GM18507 (cell line): ENCODE data around the gene DAGLA.

Experiments
- DNase-seq: peaks from one replicate; pipeline ENCODE4 v3.0.0; 2011; ENCODE audit warnings: low read depth; ENCODE audit not compliant: insufficient read length; ENCODE audit errors: extremely low spot score
- FAIRE-seq: peaks from 2 replicates; lab custom pipeline; 2011; peaks lifted over from hg19 to GRCh38; lab: Jason Lieb, UNC

DAGLA gene

GRCh38 chr11:61706452-61707400, 26.5 kb downstream of the DAGLA start:
- FAIRE-seq (no peak), DNase-seq (no peak)

- FAIRE-seq (no peak), DNase-seq (no peak)
These were observed 27.4 kb downstream of the DAGLA start for GRCh38 chr11:61707574-61707973.

- DNase-seq (no peak), FAIRE-seq (no peak)
These were observed 28.9 kb downstream of the DAGLA start for GRCh38 chr11:61709110-61709509.

GRCh38 chr11:61709572-61709971, 29.4 kb downstream of the DAGLA start:
- no peak for FAIRE-seq

GRCh38 chr11:61710019-61710418, 29.8 kb downstream of the DAGLA start:
- FAIRE-seq (no peak), DNase-seq (no peak)

More at GRCh38 chr11:61709572-61709971, 29.4 kb downstream of the DAGLA start:
- no peak for DNase-seq

- DNase-seq, result no peak
- no peak for FAIRE-seq
These were observed 30.8 kb downstream of the DAGLA start for GRCh38 chr11:61711037-61711436.

- no peak for DNase-seq
- no peak for FAIRE-seq
These were observed 31.3 kb downstream of the DAGLA start for GRCh38 chr11:61711498-61711897.

GRCh38 chr11:61712314-61712713, 32.1 kb downstream of the DAGLA start:
- DNase-seq, result no peak
- FAIRE-seq, result no peak

GRCh38 chr11:61712846-61713245, 32.7 kb downstream of the DAGLA start:
- no peak for FAIRE-seq
- DNase-seq, result no peak

- DNase-seq, result no peak
- no peak for FAIRE-seq
These were observed 33.3 kb downstream of the DAGLA start for GRCh38 chr11:61713464-61713863.

- no peak for FAIRE-seq
- DNase-seq, result no peak
These were observed 33.7 kb downstream of the DAGLA start for GRCh38 chr11:61713906-61714305.

- DNase-seq (no peak), FAIRE-seq (no peak)
These were observed 34.1 kb downstream of the DAGLA start for GRCh38 chr11:61714316-61714715.

- FAIRE-seq, result no peak
- DNase-seq, result no peak
These were observed 34.7 kb downstream of the DAGLA start for GRCh38 chr11:61714916-61715315.

GRCh38 chr11:61715867-61716266, 35.7 kb downstream of the DAGLA start:
- no peak for FAIRE-seq
- DNase-seq, result no peak

- DNase-seq (no peak), FAIRE-seq (no peak)
These were observed 36.5 kb downstream of the DAGLA start for GRCh38 chr11:61716478-61717285.

- DNase-seq, result no peak
- FAIRE-seq, result no peak
These were observed 37.3 kb downstream of the DAGLA start for GRCh38 chr11:61717286-61718033.

GRCh38 chr11:61718046-61718531, 37.9 kb downstream of the DAGLA start:
- no peak for FAIRE-seq
- no peak for DNase-seq

GRCh38 chr11:61718621-61719302, 38.6 kb downstream of the DAGLA start:
- DNase-seq (no peak), FAIRE-seq (no peak)

- no peak for FAIRE-seq
- no peak for DNase-seq
These were observed 39.8 kb downstream of the DAGLA start for GRCh38 chr11:61719978-61720377.
